Duodenal mucosa (tissue), 2 donors: ENCODE measurements around the gene PRLR.

ENCODE experiments used
- H3K27ac ChIP-seq: one replicate; pipeline ENCODE4 v1.7.0; 2013; ENCODE audit warnings: low read depth, low read length
- H3K27me3 ChIP-seq, 2 donors: one replicate each; pipeline ENCODE4 v1.7.0; 2013; ENCODE audit warnings: low read length in 2 of 2, control low read depth in 1 of 2; ENCODE audit not compliant: insufficient read depth in 2 of 2, control insufficient read depth in 1 of 2
- H3K36me3 ChIP-seq, 2 donors: one replicate each; pipeline ENCODE4 v1.7.0; 2013; ENCODE audit warnings: low read length in 2 of 2, control low read depth in 1 of 2; ENCODE audit not compliant: insufficient read depth in 2 of 2, control insufficient read depth in 1 of 2
- H3K4me1 ChIP-seq, 2 donors: one replicate each; pipeline ENCODE4 v1.7.0; 2013; ENCODE audit warnings: low read length in 2 of 2, control low read depth in 1 of 2; ENCODE audit not compliant: insufficient read depth in 2 of 2, control insufficient read depth in 1 of 2
- H3K4me3 ChIP-seq, 2 donors: one replicate each; pipeline ENCODE4 v1.7.0; 2013; ENCODE audit warnings: low read length in 2 of 2, low read depth in 1 of 2
- H3K9ac ChIP-seq, 2 donors: one replicate each; pipeline ENCODE4 v1.7.0; 2013; ENCODE audit warnings: low read length in 2 of 2, low read depth in 1 of 2
- H3K9me3 ChIP-seq, 2 donors: one replicate each; pipeline ENCODE4 v1.7.0; 2013; ENCODE audit warnings: low read length in 2 of 2, control low read depth in 1 of 2; ENCODE audit not compliant: control insufficient read depth in 1 of 2

PRLR gene

GRCh38 chr5:35096216-35096615, 134.1 kb downstream of the PRLR start:
- Histone ChIP-seq H3K36me3 (no peaks in the 10 kb centered on the region), H3K9me3 (no peaks in the 10 kb centered on the region), H3K9ac (no peak overlapping the region), H3K27ac (no peak overlapping the region), H3K27me3 (no peaks in the 10 kb centered on the region), H3K4me1 (no peaks in the 10 kb centered on the region), H3K4me3 (no peak overlapping the region)

- Histone ChIP-seq H3K9me3 (no peaks in the 10 kb centered on the region), H3K27ac (no peak overlapping the region), H3K27me3 (no peaks in the 10 kb centered on the region), H3K4me3 (no peak overlapping the region), H3K36me3 (no peaks in the 10 kb centered on the region), H3K4me1 (no peaks in the 10 kb centered on the region), H3K9ac (no peak overlapping the region)
Measured at GRCh38 chr5:35095366-35095765, 134.9 kb downstream of the PRLR start.

DNA sequence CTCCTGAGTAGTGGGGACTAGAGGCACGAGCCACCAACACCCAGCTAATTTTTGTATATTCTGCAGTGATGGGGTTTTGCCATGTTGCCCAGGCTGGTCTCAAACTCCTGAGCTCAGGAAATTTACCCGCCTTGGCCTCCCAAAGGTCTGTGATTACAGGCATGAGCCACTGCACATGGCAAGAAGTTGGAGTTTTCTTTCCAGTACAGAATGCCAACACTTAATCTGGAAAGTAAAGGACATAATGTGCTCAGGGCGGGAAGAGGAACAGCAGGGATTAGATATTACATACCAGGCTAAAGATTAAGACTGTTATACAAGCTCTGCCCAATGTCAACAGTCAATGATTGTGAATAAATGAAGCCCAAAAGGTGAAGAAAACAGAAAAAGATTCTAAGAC, 135.3 kb downstream of the PRLR start:
- no peaks in the 10 kb centered on the region for H3K4me1 ChIP-seq
- H3K9ac ChIP-seq, result no peak overlapping the region
- H3K4me3 ChIP-seq, result no peak overlapping the region
- no peak overlapping the region for H3K27ac ChIP-seq
- H3K27me3 ChIP-seq, result no peaks in the 10 kb centered on the region
- H3K9me3 ChIP-seq, result no peaks in the 10 kb centered on the region
- no peaks in the 10 kb centered on the region for H3K36me3 ChIP-seq

DNA sequence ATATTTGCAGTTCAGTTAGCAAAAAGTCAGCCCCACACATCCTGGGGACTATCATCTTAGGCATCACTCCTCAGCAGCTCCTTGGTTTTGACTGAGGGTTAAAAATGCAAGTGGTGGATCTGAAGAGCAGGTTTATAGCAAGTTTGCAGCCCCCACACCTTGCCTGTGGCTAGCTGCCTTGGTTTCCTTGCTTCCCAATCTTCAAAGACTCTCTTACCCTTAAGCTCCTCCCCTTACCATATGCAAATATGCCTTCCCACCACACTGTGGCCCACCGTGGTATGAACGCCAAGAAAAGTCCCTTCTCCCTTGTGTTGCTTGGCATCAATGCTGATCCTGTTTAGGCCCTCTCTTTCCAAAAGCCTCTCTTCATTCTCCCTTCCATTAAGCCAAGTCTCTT, 137.6 kb downstream of the PRLR start:
- no peaks in the 10 kb centered on the region for H3K27me3 ChIP-seq
- no peaks in the 10 kb centered on the region for H3K36me3 ChIP-seq
- no peaks in the 10 kb centered on the region for H3K9me3 ChIP-seq
- H3K9ac ChIP-seq, result no peak overlapping the region
- H3K27ac ChIP-seq, result no peak overlapping the region
- H3K4me3 ChIP-seq, result no peak overlapping the region
- no peaks in the 10 kb centered on the region for H3K4me1 ChIP-seq

DNA sequence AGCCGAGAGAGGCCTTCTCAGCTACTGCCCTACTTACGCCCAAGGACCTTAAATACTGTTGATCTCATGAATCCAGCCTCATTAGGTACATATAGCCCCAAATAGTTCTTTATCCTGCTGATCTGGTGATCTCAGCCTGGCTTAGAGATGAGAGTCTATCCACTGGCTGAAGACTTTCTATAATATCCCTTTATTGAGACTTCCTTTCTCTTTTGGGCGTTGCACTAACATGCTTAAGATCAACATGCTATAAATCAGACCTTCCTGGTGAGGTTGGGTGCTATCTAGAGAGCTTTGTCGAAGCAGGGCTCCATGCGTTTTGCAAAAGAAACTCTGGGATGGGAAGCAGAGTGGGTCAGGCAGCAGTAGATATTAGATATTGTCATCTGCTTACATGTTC, 138.6 kb downstream of the PRLR start:
- Histone ChIP-seq H3K27me3 (no peaks in the 10 kb centered on the region), H3K36me3 (no peaks in the 10 kb centered on the region), H3K27ac (no peak overlapping the region), H3K9me3 (no peaks in the 10 kb centered on the region), H3K4me1 (no peaks in the 10 kb centered on the region), H3K4me3 (no peak overlapping the region), H3K9ac (no peak overlapping the region)

DNA sequence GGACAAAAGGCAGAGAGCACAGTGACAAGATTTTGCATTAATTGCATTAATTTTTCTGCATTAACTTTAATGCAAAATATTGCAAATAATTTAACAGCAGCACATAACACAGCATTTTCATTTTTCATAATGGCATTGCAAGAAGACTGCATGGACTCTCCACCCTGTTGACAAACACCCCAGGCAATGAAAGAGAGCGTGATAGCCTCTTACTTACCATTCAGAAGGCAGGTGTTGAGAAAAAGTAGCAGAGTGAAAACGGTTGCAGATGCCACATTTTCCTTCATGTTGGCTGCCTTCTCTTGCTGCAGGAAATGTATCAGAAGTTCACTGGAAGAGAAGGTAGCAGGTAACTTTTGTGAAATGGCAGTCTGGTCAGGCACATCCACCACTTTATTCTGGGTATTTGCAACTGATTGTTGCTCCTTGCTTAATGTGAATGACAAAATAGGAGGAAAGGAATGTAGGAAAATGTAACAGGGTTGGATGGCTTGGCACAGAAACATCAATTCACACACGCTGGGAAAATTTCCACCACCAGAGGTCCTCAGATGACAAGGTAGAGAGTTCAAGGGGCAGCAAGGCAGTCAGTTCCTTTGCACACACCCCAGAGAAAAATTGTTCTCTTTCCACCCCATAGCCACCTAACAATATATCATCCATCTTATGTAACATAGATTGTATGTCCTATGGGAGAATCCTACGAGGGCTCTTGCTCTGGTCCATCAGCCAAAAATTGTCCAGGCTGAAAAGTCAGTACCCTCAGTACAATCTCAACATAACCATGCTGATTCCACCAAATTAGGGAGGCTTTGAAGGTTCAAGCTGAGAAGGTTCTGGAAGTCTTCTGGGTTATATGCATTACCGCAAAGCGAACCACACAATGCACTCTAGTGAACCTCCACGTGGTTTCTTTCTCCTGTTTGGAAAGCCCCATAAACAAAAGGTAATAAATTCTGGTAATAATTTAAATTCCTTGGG, 140.7 kb downstream of the PRLR start:
- no peaks in the 10 kb centered on the region for H3K9me3 ChIP-seq
- no peak overlapping the region for H3K9ac ChIP-seq
- no peak overlapping the region for H3K4me3 ChIP-seq
- H3K27me3 ChIP-seq, result no peaks in the 10 kb centered on the region
- H3K36me3 ChIP-seq, result peaks cover 0 to 4% of the 10 kb centered on the region in 2 donors
- no peaks in the 10 kb centered on the region for H3K4me1 ChIP-seq
- H3K27ac ChIP-seq, result no peak overlapping the region

GRCh38 chr5:35087991-35088390, 142.3 kb downstream of the PRLR start:
- H3K4me3 ChIP-seq, result no peak overlapping the region
- no peak overlapping the region for H3K27ac ChIP-seq

DNA sequence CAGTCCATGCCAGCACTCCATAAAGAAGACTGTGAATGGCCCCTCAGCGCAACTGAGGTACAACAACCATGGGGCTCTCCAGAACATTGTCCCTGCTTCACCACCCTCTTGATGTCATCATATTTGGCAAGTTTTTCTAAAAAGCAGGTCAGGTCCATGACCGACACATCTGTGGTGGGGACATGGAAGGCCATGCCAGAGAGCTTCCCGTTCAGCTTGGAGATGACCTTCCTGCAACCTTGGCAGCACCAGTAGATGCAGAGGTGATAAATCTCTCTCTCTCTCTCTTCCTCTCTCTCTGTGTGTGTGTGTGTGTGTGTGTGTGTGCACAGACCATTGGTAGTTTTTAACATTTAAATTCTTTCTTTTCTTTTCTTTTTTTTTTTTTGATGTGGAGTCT, 147.1 kb downstream of the PRLR start:
- peaks cover 0 to 8% of the 10 kb centered on the region in 2 donors for H3K36me3 ChIP-seq

More at GRCh38 chr5:35087991-35088390, 142.3 kb downstream of the PRLR start:
- Histone ChIP-seq H3K9ac (no peak overlapping the region), H3K4me1 (no peaks in the 10 kb centered on the region), H3K36me3 (peaks cover 0 to 8% of the 10 kb centered on the region in 2 donors), H3K27me3 (no peaks in the 10 kb centered on the region), H3K9me3 (no peaks in the 10 kb centered on the region)

DNA sequence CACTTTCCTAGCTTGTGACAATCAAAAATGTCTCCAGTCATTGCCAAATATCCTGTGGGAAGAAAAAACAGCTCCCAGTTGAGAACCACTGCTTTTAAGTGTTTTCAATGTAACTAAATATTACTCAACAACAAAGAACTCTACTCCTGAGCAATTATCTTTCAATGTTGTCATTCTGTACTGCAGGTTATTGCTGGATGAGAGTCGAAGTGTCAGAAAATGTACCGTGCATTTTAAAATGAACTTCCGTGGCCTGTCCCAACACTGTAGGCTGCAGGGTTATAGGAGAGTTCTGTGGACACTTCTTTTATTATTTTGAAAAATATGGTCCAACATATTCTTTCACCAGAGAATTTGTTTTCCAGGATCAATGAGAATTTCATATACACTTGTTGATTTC, 147.8 kb downstream of the PRLR start:
- peaks cover 0 to 8% of the 10 kb centered on the region in 2 donors for H3K36me3 ChIP-seq
- no peaks in the 10 kb centered on the region for H3K4me1 ChIP-seq
- H3K9me3 ChIP-seq, result no peaks in the 10 kb centered on the region
- no peak overlapping the region for H3K27ac ChIP-seq
- no peaks in the 10 kb centered on the region for H3K27me3 ChIP-seq
- no peak overlapping the region for H3K4me3 ChIP-seq
- no peak overlapping the region for H3K9ac ChIP-seq

More for the DNA sequence above, 147.1 kb downstream of the PRLR start:
- Histone ChIP-seq H3K4me1 (no peaks in the 10 kb centered on the region), H3K27ac (no peak overlapping the region), H3K9me3 (no peaks in the 10 kb centered on the region), H3K27me3 (no peaks in the 10 kb centered on the region), H3K4me3 (no peak overlapping the region), H3K9ac (no peak overlapping the region)

GRCh38 chr5:35081134-35081533, 149.2 kb downstream of the PRLR start:
- no peak overlapping the region for H3K9ac ChIP-seq
- no peaks in the 10 kb centered on the region for H3K27me3 ChIP-seq
- H3K9me3 ChIP-seq, result no peaks in the 10 kb centered on the region
- peaks cover 0 to 5% of the 10 kb centered on the region in 2 donors for H3K36me3 ChIP-seq
- no peak overlapping the region for H3K4me3 ChIP-seq
- no peaks in the 10 kb centered on the region for H3K4me1 ChIP-seq
- no peak overlapping the region for H3K27ac ChIP-seq
